NB4 (cell line): Measurements from ENCODE around the gene PRRT1B.

Experiments
- MYC ChIP-seq: IDR thresholded peaks from 2 replicates; pipeline ENCODE4 v1.6.1; 2011; ENCODE audit warnings: low read depth, low read length
- TF ChIP-seq, protein P1 (sequence below): IDR thresholded peaks from one replicate; pipeline ENCODE4 v1.5.1; 2012; ENCODE audit warnings: low read depth, low read length

DNA sequence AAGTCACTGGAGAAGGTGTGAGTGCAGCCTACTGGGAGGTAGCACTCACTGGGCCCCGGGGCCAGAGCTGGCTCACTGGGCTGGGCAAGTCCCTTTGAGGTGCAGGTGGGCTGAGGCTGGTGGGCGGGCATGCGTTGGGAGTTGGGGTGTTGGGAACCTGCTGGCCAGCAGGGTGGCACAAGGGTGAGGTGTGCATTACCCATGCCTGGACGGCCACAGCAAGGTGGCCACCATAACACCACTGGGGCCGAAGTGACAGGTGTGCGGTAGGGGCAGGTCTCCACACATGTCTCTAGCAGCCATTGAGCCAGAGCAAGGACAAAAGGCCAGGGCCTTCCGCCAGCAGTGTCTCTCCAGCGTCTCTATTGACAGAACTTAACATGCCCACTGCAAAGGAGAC, 22.6 kb downstream of the PRRT1B start:
- TF ChIP-seq, protein P1, sequence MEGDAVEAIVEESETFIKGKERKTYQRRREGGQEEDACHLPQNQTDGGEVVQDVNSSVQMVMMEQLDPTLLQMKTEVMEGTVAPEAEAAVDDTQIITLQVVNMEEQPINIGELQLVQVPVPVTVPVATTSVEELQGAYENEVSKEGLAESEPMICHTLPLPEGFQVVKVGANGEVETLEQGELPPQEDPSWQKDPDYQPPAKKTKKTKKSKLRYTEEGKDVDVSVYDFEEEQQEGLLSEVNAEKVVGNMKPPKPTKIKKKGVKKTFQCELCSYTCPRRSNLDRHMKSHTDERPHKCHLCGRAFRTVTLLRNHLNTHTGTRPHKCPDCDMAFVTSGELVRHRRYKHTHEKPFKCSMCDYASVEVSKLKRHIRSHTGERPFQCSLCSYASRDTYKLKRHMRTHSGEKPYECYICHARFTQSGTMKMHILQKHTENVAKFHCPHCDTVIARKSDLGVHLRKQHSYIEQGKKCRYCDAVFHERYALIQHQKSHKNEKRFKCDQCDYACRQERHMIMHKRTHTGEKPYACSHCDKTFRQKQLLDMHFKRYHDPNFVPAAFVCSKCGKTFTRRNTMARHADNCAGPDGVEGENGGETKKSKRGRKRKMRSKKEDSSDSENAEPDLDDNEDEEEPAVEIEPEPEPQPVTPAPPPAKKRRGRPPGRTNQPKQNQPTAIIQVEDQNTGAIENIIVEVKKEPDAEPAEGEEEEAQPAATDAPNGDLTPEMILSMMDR: no peak
- TF ChIP-seq MYC: no peak
